ENCODE measurements around the gene ATXN2. TPM values are rescaled to one million over a fixed set of nuclear protein-coding genes. Genes with fewer than 3 reads are reported as not detected.
"Not testable (repeated sequence)": the region's sequence is repeated elsewhere in the genome, so short reads cannot be mapped to it uniquely, and the experiment has no call there.

ATXN2 gene
- polyA plus RNA-seq, 6 donors from 2014 or later = 12.0 to 38.0 (median 20.3) TPM

- H3K27ac Mint-ChIP-seq = no peak overlapping the region
- DNase-seq = no peak
- ATAC-seq (ENCODE audit: low read depth in 2 of 2) = no peak
- peaks cover 0 to 4% (median 0%) of the 10 kb centered on the region in 3 donors for H3K4me1 Mint-ChIP-seq
- no peak overlapping the region for H3K4me3 Mint-ChIP-seq
- H3K9me3 Mint-ChIP-seq = no peaks in the 10 kb centered on the region
- peaks cover 18 to 25% of the 10 kb centered on the region in 2 donors for H3K36me3 Mint-ChIP-seq
- H3K27me3 Mint-ChIP-seq = no peaks in the 10 kb centered on the region
These were observed 55.1 kb downstream of the ATXN2 start for GRCh38 chr12:111544032-111544431.

- H3K4me3 Mint-ChIP-seq = no peak overlapping the region
- H3K27ac Mint-ChIP-seq = peak overlapping the region in 1 of 6 donors; percentile 69
- DNase-seq (no peak), ATAC-seq (ENCODE audit: low read depth in 2 of 2) (no peak)
- H3K36me3 Mint-ChIP-seq = peaks cover 0 to 4% of the 10 kb centered on the region in 2 donors
- peaks cover 0 to 6% (median 4%) of the 10 kb centered on the region in 3 donors for H3K4me1 Mint-ChIP-seq
- no peaks in the 10 kb centered on the region for H3K9me3 Mint-ChIP-seq
- H3K27me3 Mint-ChIP-seq = no peaks in the 10 kb centered on the region
These were observed 66.4 kb downstream of the ATXN2 start for GRCh38 chr12:111532751-111533150.

- no peaks in the 10 kb centered on the region for H3K9me3 Mint-ChIP-seq
- no peak overlapping the region for H3K4me3 Mint-ChIP-seq
- no peaks in the 10 kb centered on the region for H3K27me3 Mint-ChIP-seq
- peak overlapping the region in 1 of 6 donors; percentile 29 for H3K27ac Mint-ChIP-seq
- H3K4me1 Mint-ChIP-seq = peaks cover 0 to 6% (median 4%) of the 10 kb centered on the region in 3 donors
- peak; percentile 79 to 94 for ATAC-seq (ENCODE audit: low read depth in 2 of 2)
- H3K36me3 Mint-ChIP-seq = peaks cover 0 to 4% of the 10 kb centered on the region in 2 donors
- peak; percentile 51 for DNase-seq
These were observed 69.4 kb downstream of the ATXN2 start for GRCh38 chr12:111529424-111530368.

- no peaks in the 10 kb centered on the region for H3K9me3 Mint-ChIP-seq
- DNase-seq = no peak
- no peaks in the 10 kb centered on the region for H3K27me3 Mint-ChIP-seq
- no peaks in the 10 kb centered on the region for H3K36me3 Mint-ChIP-seq
- H3K27ac Mint-ChIP-seq = no peak overlapping the region
- peak overlapping the region in 1 of 8 donors; percentile 6 for H3K4me3 Mint-ChIP-seq
- no peak for ATAC-seq (ENCODE audit: low read depth in 2 of 2)
- H3K4me1 Mint-ChIP-seq = no peaks in the 10 kb centered on the region
These were observed 75.4 kb downstream of the ATXN2 start for GRCh38 chr12:111523587-111524167.

GRCh38 chr12:111521801-111522200, 77.3 kb downstream of the ATXN2 start:
- H3K27me3 Mint-ChIP-seq = no peaks in the 10 kb centered on the region
- no peaks in the 10 kb centered on the region for H3K36me3 Mint-ChIP-seq
- no peak overlapping the region for H3K4me3 Mint-ChIP-seq
- no peaks in the 10 kb centered on the region for H3K9me3 Mint-ChIP-seq
- DNase-seq (no peak), ATAC-seq (ENCODE audit: low read depth in 2 of 2) (no peak)
- no peak overlapping the region for H3K27ac Mint-ChIP-seq
- no peaks in the 10 kb centered on the region for H3K4me1 Mint-ChIP-seq

- H3K27me3 Mint-ChIP-seq = no peaks in the 10 kb centered on the region
- peak overlapping the region in 1 of 6 donors; percentile 36 for H3K27ac Mint-ChIP-seq
- H3K4me1 Mint-ChIP-seq = no peaks in the 10 kb centered on the region
- DNase-seq = no peak
- H3K36me3 Mint-ChIP-seq = peaks cover 0 to 7% of the 10 kb centered on the region in 2 donors
- no peak for ATAC-seq (ENCODE audit: low read depth in 2 of 2)
- H3K4me3 Mint-ChIP-seq = no peak overlapping the region
- H3K9me3 Mint-ChIP-seq = no peaks in the 10 kb centered on the region
These were observed 79.2 kb downstream of the ATXN2 start for GRCh38 chr12:111519937-111520336.

GRCh38 chr12:111519083-111519482, 80.0 kb downstream of the ATXN2 start:
- H3K4me3 Mint-ChIP-seq = no peak overlapping the region
- no peak for DNase-seq
- peaks cover 0 to 7% of the 10 kb centered on the region in 2 donors for H3K36me3 Mint-ChIP-seq
- no peaks in the 10 kb centered on the region for H3K9me3 Mint-ChIP-seq
- H3K27ac Mint-ChIP-seq = no peak overlapping the region
- ATAC-seq (ENCODE audit: low read depth in 2 of 2) = no peak
- H3K27me3 Mint-ChIP-seq = no peaks in the 10 kb centered on the region
- no peaks in the 10 kb centered on the region for H3K4me1 Mint-ChIP-seq

- H3K4me1 Mint-ChIP-seq; H3K9me3 Mint-ChIP-seq; H3K27ac Mint-ChIP-seq; H3K4me3 Mint-ChIP-seq; H3K27me3 Mint-ChIP-seq; H3K36me3 Mint-ChIP-seq; DNase-seq; ATAC-seq (ENCODE audit: low read depth in 2 of 2): not testable (repeated sequence)
These were observed 91.4 kb downstream of the ATXN2 start for GRCh38 chr12:111507719-111508118.

GRCh38 chr12:111507258-111507657, 91.9 kb downstream of the ATXN2 start:
- not testable (repeated sequence) for H3K4me1 Mint-ChIP-seq; H3K4me3 Mint-ChIP-seq; H3K27me3 Mint-ChIP-seq; H3K36me3 Mint-ChIP-seq; H3K27ac Mint-ChIP-seq; DNase-seq; H3K9me3 Mint-ChIP-seq; ATAC-seq (ENCODE audit: low read depth in 2 of 2)

GRCh38 chr12:111506260-111506659, 92.9 kb downstream of the ATXN2 start:
- DNase-seq (no peak), ATAC-seq (ENCODE audit: low read depth in 2 of 2) (no peak)
- Mint-ChIP-seq H3K9me3 (no peaks in the 10 kb centered on the region), H3K4me3 (no peak overlapping the region), H3K4me1 (no peaks in the 10 kb centered on the region), H3K27me3 (no peaks in the 10 kb centered on the region), H3K36me3 (no peaks in the 10 kb centered on the region), H3K27ac (peak overlapping the region in 1 of 6 donors; percentile 6)

GRCh38 chr12:111505601-111506036, 93.5 kb downstream of the ATXN2 start:
- DNase-seq (no peak), ATAC-seq (ENCODE audit: low read depth in 2 of 2) (no peak)
- H3K27me3 Mint-ChIP-seq = no peaks in the 10 kb centered on the region
- H3K4me1 Mint-ChIP-seq = no peaks in the 10 kb centered on the region
- H3K4me3 Mint-ChIP-seq = no peak overlapping the region
- H3K36me3 Mint-ChIP-seq = peaks cover 0 to under 1% of the 10 kb centered on the region in 2 donors
- no peaks in the 10 kb centered on the region for H3K9me3 Mint-ChIP-seq
- peak overlapping the region in 1 of 6 donors; percentile 43 for H3K27ac Mint-ChIP-seq

GRCh38 chr12:111503116-111503515, 96.0 kb downstream of the ATXN2 start:
- H3K27ac Mint-ChIP-seq = peak overlapping the region in 1 of 6 donors; percentile 49
- H3K4me1 Mint-ChIP-seq = no peaks in the 10 kb centered on the region
- no peaks in the 10 kb centered on the region for H3K27me3 Mint-ChIP-seq
- H3K4me3 Mint-ChIP-seq = no peak overlapping the region
- DNase-seq (no peak), ATAC-seq (ENCODE audit: low read depth in 2 of 2) (no peak)
- H3K36me3 Mint-ChIP-seq = peaks cover 0 to 8% of the 10 kb centered on the region in 2 donors
- H3K9me3 Mint-ChIP-seq = no peaks in the 10 kb centered on the region

- no peaks in the 10 kb centered on the region for H3K9me3 Mint-ChIP-seq
- no peak for ATAC-seq (ENCODE audit: low read depth in 2 of 2)
- H3K4me3 Mint-ChIP-seq = peak overlapping the region in 2 of 8 donors; percentile 1 to 31
- peaks cover 19 to 27% of the 10 kb centered on the region in 2 donors for H3K36me3 Mint-ChIP-seq
- no peak for DNase-seq
- peaks cover 4 to 6% (median 5%) of the 10 kb centered on the region in 3 donors for H3K4me1 Mint-ChIP-seq
- H3K27me3 Mint-ChIP-seq = no peaks in the 10 kb centered on the region
- H3K27ac Mint-ChIP-seq = peak overlapping the region in 2 of 6 donors; percentile 31 to 43
These were observed 104.4 kb downstream of the ATXN2 start for GRCh38 chr12:111494676-111495075.

GRCh38 chr12:111492979-111493378, 106.1 kb downstream of the ATXN2 start:
- H3K9me3 Mint-ChIP-seq; H3K27ac Mint-ChIP-seq; ATAC-seq (ENCODE audit: low read depth in 2 of 2); H3K4me3 Mint-ChIP-seq; H3K4me1 Mint-ChIP-seq; DNase-seq; H3K27me3 Mint-ChIP-seq: not testable (repeated sequence)
- H3K36me3 Mint-ChIP-seq = peaks cover 19 to 27% of the 10 kb centered on the region in 2 donors

Data from naive B cell (primary cell).